ENCODE results near the gene ZNF423.

ZNF423 gene

DNA sequence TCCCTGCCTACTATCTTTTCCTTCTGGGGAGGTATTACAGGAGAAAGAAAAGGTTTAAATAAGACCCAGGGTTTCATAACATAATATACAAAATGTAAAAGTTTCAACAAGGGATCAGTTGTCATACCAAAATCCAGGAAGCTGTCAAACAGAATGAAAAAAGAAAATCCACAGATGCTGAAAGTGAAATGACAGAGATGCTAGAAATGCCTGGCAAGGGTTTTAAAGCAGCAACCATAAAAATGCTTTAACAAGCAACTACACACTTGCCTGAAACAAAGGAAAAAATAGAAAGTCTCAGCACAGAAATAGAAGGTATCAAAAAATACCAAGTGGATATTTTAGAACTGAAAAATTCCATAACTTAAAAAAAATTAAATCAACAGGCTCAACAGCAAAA lies 377.3 kb downstream of the ZNF423 start:
- no peak overlapping the region for H3K27ac ChIP-seq
- TF ChIP-seq, protein P1, sequence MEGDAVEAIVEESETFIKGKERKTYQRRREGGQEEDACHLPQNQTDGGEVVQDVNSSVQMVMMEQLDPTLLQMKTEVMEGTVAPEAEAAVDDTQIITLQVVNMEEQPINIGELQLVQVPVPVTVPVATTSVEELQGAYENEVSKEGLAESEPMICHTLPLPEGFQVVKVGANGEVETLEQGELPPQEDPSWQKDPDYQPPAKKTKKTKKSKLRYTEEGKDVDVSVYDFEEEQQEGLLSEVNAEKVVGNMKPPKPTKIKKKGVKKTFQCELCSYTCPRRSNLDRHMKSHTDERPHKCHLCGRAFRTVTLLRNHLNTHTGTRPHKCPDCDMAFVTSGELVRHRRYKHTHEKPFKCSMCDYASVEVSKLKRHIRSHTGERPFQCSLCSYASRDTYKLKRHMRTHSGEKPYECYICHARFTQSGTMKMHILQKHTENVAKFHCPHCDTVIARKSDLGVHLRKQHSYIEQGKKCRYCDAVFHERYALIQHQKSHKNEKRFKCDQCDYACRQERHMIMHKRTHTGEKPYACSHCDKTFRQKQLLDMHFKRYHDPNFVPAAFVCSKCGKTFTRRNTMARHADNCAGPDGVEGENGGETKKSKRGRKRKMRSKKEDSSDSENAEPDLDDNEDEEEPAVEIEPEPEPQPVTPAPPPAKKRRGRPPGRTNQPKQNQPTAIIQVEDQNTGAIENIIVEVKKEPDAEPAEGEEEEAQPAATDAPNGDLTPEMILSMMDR (conservative IDR thresholded peaks at IDR 0.05), result no peak

DNA sequence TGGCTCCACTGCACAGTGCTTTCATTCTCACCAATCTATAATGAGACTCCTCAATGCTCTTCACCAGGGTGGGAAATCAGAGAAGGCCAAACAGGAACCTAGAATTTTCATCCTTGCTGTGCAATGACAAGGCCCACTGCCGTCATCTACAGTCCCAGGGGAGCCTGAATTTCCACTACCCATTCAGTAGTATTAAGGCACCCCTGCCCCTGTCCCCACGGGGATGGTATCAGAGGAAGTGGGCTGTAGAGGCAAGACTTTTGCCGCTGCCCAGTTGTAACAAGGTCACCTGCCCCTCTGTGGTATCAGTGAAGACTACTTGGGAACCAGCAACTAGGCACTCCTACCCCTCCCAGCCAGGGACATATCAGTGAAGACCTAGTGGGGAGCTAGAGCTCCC lies 377.8 kb downstream of the ZNF423 start:
- TF ChIP-seq, protein P1 (conservative IDR thresholded peaks at IDR 0.05), result no peak

DNA sequence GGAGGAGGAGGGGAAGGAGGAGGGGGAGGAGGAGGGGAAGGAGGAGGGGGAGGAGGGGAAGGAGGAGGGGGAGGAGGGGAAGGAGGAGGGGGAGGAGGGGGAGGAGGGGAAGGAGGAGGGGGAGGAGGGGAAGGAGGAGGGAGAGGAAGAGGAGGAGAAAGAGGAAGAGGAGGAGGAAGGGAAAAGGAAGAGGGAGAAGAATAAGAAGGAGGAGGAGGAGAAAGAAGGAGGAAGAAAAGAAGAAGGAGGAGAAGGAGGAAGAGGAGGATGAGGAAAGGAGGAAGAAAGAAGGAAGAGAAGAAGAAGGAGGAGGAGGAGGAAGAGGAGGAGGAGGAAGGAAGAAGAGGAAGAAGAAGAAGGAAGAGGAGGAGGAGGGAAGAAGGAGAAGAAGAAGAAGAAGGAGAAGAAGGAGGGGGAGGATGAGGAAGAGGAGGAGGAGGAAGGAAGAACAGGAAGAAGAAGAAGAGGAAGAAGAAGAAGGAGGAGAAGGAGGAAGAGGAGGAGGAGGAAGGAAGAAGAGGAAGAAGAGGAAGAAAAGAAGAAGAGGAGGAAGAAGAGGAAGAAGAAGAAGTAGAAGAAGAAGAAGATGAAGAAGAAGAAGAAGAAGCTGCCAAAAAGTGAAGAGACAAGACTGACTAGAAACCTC lies 378.5 kb downstream of the ZNF423 start:
- TF ChIP-seq, protein P1 (conservative IDR thresholded peaks at IDR 0.05), result no peak
- no peak overlapping the region for H3K27ac ChIP-seq

More for the DNA sequence above, 377.8 kb downstream of the ZNF423 start:
- no peak overlapping the region for H3K27ac ChIP-seq

DNA sequence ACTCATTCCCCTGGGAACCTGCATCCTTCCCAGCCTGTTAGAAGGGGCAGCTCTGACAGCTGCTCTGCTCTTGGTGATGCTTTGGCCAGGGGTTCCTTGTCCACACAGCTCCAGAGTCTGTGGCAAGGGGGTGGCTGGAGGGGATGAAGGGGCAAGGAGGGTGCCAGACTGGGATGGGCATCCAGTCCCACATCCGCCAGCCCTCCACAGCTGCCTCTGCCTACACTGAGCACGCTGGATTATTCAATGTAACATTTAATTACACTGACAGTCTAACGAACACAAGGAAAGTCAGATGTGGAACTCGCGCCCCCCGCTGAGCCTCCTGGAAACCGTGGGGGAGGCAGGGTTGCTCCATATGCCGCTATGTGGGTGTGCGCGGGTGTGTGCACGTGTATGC lies 381.2 kb downstream of the ZNF423 start:
- no peak overlapping the region for H3K27ac ChIP-seq
- TF ChIP-seq, protein P1 (conservative IDR thresholded peaks at IDR 0.05), result no peak

DNA sequence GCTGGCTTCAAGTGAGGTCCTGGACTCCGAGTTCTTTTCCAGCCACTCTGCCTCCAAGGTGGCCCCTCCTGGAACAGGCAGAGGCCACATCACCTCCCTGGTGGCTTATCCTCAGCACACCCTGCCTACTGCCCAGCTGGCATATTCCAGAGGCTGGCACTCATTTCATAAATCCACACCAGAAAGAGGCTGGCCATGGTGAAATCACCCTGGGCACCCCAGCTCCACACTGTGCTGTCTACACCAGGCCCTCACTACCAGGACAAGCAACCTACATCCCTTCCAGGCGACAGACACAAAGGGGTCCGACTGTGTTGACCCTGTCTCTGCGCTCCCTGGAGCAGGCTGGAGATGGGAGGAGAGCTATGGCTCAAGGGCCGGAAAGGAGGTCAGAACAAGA lies 382.1 kb downstream of the ZNF423 start:
- TF ChIP-seq, protein P1 (conservative IDR thresholded peaks at IDR 0.05), result no peak
- no peak overlapping the region for H3K27ac ChIP-seq

DNA sequence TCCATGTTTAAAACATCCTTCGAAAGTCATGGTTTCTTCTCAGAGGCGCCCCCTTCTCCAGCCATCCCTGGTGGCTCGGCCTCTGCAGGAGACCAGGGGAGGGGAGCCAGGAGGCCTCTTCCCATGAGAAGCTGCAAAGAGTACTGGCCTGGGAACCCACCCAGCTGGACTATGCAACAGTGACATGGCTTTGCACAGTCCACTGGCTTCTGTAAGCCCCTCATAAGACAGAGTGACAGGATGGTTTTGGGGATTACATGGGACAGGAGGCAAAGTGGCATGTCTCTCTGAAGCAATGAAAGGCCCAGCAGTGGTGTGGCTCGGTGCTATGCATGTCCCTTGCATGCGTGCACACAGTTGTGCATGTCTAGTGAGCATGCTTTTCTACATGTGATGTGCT lies 382.8 kb downstream of the ZNF423 start:
- TF ChIP-seq, protein P1 (conservative IDR thresholded peaks at IDR 0.05), result no peak
- no peak overlapping the region for H3K27ac ChIP-seq

DNA sequence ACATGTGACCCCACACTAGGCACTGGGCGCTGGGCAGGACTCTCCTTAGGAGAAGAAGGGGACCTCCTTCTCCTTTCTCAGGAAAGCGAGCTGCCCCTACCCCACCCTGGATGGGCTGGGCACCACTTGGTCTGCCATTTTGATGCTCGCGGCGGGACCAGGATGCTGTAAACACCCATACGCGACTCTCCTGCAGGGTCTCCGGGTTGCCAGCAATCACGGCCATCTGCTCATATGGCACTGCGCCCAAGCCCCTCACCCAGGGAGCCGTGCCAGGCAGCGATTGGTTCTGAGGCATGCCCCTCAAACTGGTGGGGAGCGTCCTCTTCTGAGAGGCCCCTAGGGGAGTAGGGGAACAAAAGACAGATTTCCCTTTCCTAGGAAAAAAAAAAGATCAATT lies 383.3 kb downstream of the ZNF423 start:
- H3K27ac ChIP-seq, result no peak overlapping the region
- TF ChIP-seq, protein P1 (conservative IDR thresholded peaks at IDR 0.05), result no peak

All from VCaP (cell line).